SK-N-SH (cell line): Measurements from ENCODE around the gene ASB14.

ENCODE experiments used
- MEF2A ChIP-seq: IDR thresholded peaks from 2 replicates; pipeline ENCODE4 v1.4.0; 2012; ENCODE audit warnings: low read depth, borderline replicate concordance
- SIN3A ChIP-seq: IDR thresholded peaks from 2 replicates; pipeline ENCODE4 v1.6.1; 2012; ENCODE audit warnings: low read depth, mild to moderate bottlenecking, low read length, moderate library complexity, borderline replicate concordance
- TF ChIP-seq, protein P1 (sequence below): fragments of 200-600 bp; sonication (generic); IDR thresholded peaks from 2 replicates; pipeline ENCODE4 v1.6.1; 2017; ENCODE audit warnings: antibody characterized with exemption, mild to moderate bottlenecking, moderate library complexity

DNA sequence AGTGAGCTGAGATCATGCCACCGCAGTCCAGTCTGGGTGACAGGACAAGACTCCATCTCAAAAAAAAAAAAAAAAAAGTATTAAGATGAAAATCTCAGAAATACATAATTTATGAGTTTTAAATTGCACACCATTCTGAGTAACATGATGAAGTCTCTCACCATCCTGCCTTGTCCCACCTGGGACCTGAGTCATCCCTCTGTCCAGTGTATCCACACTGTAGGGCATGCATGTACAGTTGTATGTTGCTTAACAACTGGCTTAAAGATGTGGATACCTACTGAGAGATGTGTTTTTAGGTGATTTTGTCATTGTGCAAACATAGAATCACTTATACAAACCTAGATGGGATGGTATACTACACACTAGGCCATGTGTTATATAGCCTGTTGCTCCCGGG lies 17.1 kb downstream of the ASB14 start:
- TF ChIP-seq, protein P1, sequence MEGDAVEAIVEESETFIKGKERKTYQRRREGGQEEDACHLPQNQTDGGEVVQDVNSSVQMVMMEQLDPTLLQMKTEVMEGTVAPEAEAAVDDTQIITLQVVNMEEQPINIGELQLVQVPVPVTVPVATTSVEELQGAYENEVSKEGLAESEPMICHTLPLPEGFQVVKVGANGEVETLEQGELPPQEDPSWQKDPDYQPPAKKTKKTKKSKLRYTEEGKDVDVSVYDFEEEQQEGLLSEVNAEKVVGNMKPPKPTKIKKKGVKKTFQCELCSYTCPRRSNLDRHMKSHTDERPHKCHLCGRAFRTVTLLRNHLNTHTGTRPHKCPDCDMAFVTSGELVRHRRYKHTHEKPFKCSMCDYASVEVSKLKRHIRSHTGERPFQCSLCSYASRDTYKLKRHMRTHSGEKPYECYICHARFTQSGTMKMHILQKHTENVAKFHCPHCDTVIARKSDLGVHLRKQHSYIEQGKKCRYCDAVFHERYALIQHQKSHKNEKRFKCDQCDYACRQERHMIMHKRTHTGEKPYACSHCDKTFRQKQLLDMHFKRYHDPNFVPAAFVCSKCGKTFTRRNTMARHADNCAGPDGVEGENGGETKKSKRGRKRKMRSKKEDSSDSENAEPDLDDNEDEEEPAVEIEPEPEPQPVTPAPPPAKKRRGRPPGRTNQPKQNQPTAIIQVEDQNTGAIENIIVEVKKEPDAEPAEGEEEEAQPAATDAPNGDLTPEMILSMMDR = no peak
- TF ChIP-seq SIN3A (no peak), MEF2A (no peak)
